ENCODE measurements around the gene MOSMO. TPM values are rescaled to one million over a fixed set of nuclear protein-coding genes. Genes with fewer than 3 reads are reported as not detected.

Gene MOSMO
- total RNA-seq, 2 donors from 2014 or later: 19.6 to 21.0 TPM

DNA sequence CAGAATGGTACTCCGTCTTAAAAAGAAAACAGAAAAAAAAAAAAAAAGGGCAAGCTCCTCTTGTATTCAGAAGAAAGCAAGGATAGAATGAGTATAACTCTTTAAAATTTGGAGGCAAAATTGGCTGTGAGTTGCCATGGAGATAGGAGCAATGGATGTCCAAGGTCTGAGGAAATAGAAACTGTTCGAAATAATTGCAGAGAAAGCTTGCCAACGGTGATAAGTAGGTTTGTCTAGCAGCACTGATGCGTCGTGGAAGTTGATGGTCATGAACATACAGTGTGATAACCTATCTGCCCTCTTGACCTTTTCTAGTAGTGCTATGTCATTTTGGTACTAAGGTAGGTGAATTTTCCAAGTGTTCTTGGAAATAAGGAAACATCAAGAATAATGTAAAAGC is 3.0 kb downstream of the MOSMO start:
- H3K4me1 ChIP-seq (replicated peaks): peaks cover 6% of the 10 kb centered on the region

DNA sequence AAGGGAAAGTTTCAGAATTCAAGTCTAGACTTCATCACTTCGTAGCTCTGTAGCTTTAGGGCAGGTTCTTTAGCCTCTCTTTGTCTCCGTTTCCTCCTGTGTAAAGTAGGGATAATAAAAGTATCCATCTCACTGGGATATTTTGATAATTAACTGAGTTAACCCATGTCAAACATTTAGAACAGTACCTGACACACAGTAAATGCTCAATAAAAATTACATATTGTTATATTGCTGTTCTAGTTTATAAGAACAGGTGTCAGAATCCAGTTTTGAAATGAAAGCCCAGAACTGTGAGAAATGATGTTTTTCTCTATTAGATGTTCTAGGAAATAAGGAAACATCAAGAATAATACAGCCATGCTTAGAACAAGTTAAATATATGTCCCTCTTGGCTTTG is 4.3 kb downstream of the MOSMO start:
- TF ChIP-seq, protein P1, sequence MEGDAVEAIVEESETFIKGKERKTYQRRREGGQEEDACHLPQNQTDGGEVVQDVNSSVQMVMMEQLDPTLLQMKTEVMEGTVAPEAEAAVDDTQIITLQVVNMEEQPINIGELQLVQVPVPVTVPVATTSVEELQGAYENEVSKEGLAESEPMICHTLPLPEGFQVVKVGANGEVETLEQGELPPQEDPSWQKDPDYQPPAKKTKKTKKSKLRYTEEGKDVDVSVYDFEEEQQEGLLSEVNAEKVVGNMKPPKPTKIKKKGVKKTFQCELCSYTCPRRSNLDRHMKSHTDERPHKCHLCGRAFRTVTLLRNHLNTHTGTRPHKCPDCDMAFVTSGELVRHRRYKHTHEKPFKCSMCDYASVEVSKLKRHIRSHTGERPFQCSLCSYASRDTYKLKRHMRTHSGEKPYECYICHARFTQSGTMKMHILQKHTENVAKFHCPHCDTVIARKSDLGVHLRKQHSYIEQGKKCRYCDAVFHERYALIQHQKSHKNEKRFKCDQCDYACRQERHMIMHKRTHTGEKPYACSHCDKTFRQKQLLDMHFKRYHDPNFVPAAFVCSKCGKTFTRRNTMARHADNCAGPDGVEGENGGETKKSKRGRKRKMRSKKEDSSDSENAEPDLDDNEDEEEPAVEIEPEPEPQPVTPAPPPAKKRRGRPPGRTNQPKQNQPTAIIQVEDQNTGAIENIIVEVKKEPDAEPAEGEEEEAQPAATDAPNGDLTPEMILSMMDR (IDR thresholded peaks at IDR 0.05): no peak
- TF ChIP-seq POLR2AphosphoS5 (IDR thresholded peaks at IDR 0.05) (no peak), POLR2A (IDR thresholded peaks at IDR 0.05) (no peak)
- 30% methylated on average over 2 of the region's 2 CpGs for WGBS
- intact Hi-C loops (cut with DNase I): no loop called here
- Histone ChIP-seq H3K4me3 (no peak overlapping the region), H3K36me3 (no peaks in the 10 kb centered on the region), H3K9me3 (no peaks in the 10 kb centered on the region), H3K27ac (no peak overlapping the region), H3K4me1 (replicated peaks) (peaks cover 6% of the 10 kb centered on the region), H3K27me3 (replicated peaks; ENCODE audit: insufficient read depth) (no peaks in the 10 kb centered on the region)
- DNase-seq (ENCODE audit: low spot score): no peak

More for the DNA sequence above, 3.0 kb downstream of the MOSMO start:
- no peak for DNase-seq (ENCODE audit: low spot score)
- TF ChIP-seq POLR2A (IDR thresholded peaks at IDR 0.05): no peak
- Histone ChIP-seq H3K9me3 (no peaks in the 10 kb centered on the region), H3K27ac (no peak overlapping the region), H3K27me3 (replicated peaks; ENCODE audit: insufficient read depth) (no peaks in the 10 kb centered on the region), H3K4me3 (no peak overlapping the region), H3K36me3 (no peaks in the 10 kb centered on the region)
- WGBS: 87% methylated on average over 5 of the region's 5 CpGs
- intact Hi-C loops (cut with DNase I): no loop called here

DNA sequence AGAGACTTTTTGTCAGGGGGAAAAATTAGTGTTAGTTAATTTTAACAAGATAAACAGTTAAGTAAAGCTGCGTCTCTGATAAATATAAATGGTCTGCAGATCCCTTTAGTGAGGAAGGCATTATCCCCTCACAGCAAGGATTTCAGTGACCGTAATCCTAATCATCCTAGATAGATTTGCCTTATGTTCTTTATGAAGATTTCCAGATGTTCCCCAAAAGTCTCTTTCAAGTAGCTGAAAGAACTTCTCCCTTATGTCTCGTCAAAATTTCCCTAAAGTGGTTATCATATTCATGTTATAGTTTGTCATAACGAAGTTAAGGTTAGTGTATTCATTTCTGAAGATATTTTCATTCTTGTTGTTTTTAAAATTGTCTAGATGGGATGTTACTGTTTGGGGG is 5.6 kb downstream of the MOSMO start:
- WGBS: 87% methylated on average over 4 of the region's 4 CpGs
- no peak overlapping the region for H3K27ac ChIP-seq
- no peak for DNase-seq (ENCODE audit: low spot score)
- H3K9me3 ChIP-seq: no peaks in the 10 kb centered on the region
- H3K27me3 ChIP-seq (replicated peaks; ENCODE audit: insufficient read depth): no peaks in the 10 kb centered on the region
- H3K4me1 ChIP-seq (replicated peaks): peaks cover 6% of the 10 kb centered on the region
- intact Hi-C loops (cut with DNase I): no loop called here
- H3K4me3 ChIP-seq: no peak overlapping the region
- TF ChIP-seq POLR2A (IDR thresholded peaks at IDR 0.05) (no peak), POLR2AphosphoS5 (IDR thresholded peaks at IDR 0.05) (no peak)
- TF ChIP-seq, protein P1 (IDR thresholded peaks at IDR 0.05): no peak
- H3K36me3 ChIP-seq: no peaks in the 10 kb centered on the region

DNA sequence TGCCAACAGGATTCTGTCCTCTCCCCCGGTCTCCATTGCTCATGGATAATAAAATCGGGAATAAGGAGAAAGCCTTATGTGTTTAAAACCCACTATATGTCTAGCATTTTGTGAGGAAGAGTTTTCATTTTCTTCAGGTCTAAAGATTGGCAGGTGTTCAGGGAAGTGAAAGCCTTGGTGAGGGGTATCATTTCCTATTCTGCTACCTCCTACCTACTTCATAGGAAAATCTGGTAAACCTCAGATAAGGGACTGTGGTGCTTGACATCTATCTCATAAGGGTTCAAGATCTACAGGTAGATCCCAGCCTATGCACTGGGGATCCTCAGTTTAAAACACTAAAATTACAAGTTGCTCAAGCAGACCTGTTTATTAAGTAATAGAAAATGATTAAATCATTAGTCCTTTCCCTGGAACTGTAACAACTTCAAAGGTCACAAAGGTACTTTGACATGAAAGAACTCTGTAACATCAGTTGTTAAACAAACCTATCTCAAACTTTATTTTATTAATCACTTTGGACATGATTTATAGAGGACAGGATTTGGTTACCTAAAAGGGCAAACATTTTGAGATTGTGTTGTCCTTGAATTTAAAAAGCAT is 6.5 kb downstream of the MOSMO start:
- WGBS: 89% methylated on average over 2 of the region's 2 CpGs
- intact Hi-C loops (cut with DNase I): no loop called here
- TF ChIP-seq POLR2AphosphoS5 (IDR thresholded peaks at IDR 0.05) (no peak), POLR2A (IDR thresholded peaks at IDR 0.05) (no peak)
- TF ChIP-seq, protein P1 (IDR thresholded peaks at IDR 0.05): no peak

DNA sequence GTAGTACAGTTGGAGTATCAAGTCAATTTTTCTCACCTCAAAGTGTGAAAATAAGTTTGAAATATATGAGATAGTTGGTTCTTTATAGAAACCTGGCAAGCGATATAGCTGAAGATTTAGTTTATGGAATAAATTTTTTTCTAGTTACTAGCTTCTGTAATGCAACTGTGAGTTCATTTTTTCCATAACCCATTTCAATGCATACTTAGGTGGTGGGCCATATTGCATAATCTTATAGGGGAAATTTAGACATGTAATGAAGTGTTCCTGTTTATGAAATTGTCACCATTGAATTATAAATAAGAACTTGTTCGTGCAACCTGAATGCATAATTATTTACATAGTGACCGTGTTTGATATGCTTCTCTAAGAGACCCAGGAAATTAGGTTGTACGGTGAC is 9.0 kb downstream of the MOSMO start:
- intact Hi-C loops (cut with DNase I): no loop called here
- H3K4me1 ChIP-seq (replicated peaks): no peaks in the 10 kb centered on the region
- H3K27ac ChIP-seq: no peak overlapping the region
- DNase-seq (ENCODE audit: low spot score): no peak
- H3K4me3 ChIP-seq: no peak overlapping the region
- H3K27me3 ChIP-seq (replicated peaks; ENCODE audit: insufficient read depth): no peaks in the 10 kb centered on the region
- 85% methylated on average over 4 of the region's 4 CpGs for WGBS
- H3K9me3 ChIP-seq: no peaks in the 10 kb centered on the region
- no peak for TF ChIP-seq POLR2AphosphoS5 (IDR thresholded peaks at IDR 0.05)
- no peak for TF ChIP-seq POLR2A (IDR thresholded peaks at IDR 0.05)
- TF ChIP-seq, protein P1 (IDR thresholded peaks at IDR 0.05): no peak
- H3K36me3 ChIP-seq: no peaks in the 10 kb centered on the region

More for the DNA sequence above, 6.5 kb downstream of the MOSMO start:
- H3K9me3 ChIP-seq: no peaks in the 10 kb centered on the region
- no peak overlapping the region for H3K27ac ChIP-seq
- H3K27me3 ChIP-seq (replicated peaks; ENCODE audit: insufficient read depth): no peaks in the 10 kb centered on the region
- H3K4me3 ChIP-seq: no peak overlapping the region
- no peaks in the 10 kb centered on the region for H3K36me3 ChIP-seq
- no peak for DNase-seq (ENCODE audit: low spot score)
- no peaks in the 10 kb centered on the region for H3K4me1 ChIP-seq (replicated peaks)

Measured in prostate gland (tissue), 2 donors.